Loucy (cell line): ENCODE results near the gene CLCNKB.

Source experiments
- H2AFZ ChIP-seq: fragments of 200-600 bp; sonication (generic); 2 replicates; pipeline ENCODE4 v1.6.0; 2016; ENCODE audit warnings: antibody characterized with exemption, mild to moderate bottlenecking, low read length, moderate library complexity
- H3F3A ChIP-seq: fragments of 200-600 bp; 2 replicates; pipeline ENCODE4 v1.6.0; 2016; ENCODE audit warnings: antibody characterized with exemption, low read depth, mild to moderate bottlenecking
- H3K27me3 ChIP-seq: fragments of 200-600 bp; sonication (generic); 2 replicates; pipeline ENCODE4 v1.6.1; 2014; ENCODE audit warnings: low read length, mild to moderate bottlenecking; ENCODE audit not compliant: insufficient read depth, poor library complexity, severe bottlenecking
- H3K36me3 ChIP-seq: fragments of 200-600 bp; sonication (generic); 2 replicates; pipeline ENCODE4 v1.6.1; 2016; ENCODE audit warnings: low read length; ENCODE audit not compliant: insufficient read depth
- H3K4me1 ChIP-seq: fragments of 200-600 bp; sonication (generic); 2 replicates; pipeline ENCODE4 v1.5.1; 2014; ENCODE audit warnings: low read length, mild to moderate bottlenecking; ENCODE audit not compliant: insufficient read depth, poor library complexity, severe bottlenecking
- H3K4me2 ChIP-seq: fragments of 200-600 bp; sonication (generic); 2 replicates; pipeline ENCODE4 v1.6.0; 2014; ENCODE audit warnings: antibody characterized with exemption, low read length, low read depth, mild to moderate bottlenecking; ENCODE audit not compliant: poor library complexity, severe bottlenecking
- H3K4me3 ChIP-seq: fragments of 200-600 bp; sonication (generic); 2 replicates; pipeline ENCODE4 v1.5.1; 2014; ENCODE audit warnings: low read length, mild to moderate bottlenecking, mixed read lengths; ENCODE audit not compliant: poor library complexity, severe bottlenecking
- H3K79me2 ChIP-seq: fragments of 200-600 bp; sonication (generic); 2 replicates; pipeline ENCODE4 v1.6.1; 2014; ENCODE audit warnings: low read length; ENCODE audit not compliant: insufficient read depth
- H3K9ac ChIP-seq: fragments of 200-600 bp; sonication (generic); 2 replicates; pipeline ENCODE4 v1.6.0; 2014; ENCODE audit warnings: mild to moderate bottlenecking, low read depth, low read length, moderate library complexity; ENCODE audit not compliant: poor library complexity, severe bottlenecking
- H3K9me2 ChIP-seq: fragments of 200-600 bp; sonication (generic); replicated peaks from 2 replicates; pipeline ENCODE4 v1.6.1; 2016; ENCODE audit warnings: low read depth, low read length, mixed read lengths
- H3K9me3 ChIP-seq: fragments of 200-600 bp; sonication (generic); 2 replicates; pipeline ENCODE4 v1.6.1; 2014; ENCODE audit warnings: mild to moderate bottlenecking, antibody characterized with exemption, low read length, low read depth; ENCODE audit not compliant: insufficient read depth
- H4K20me1 ChIP-seq: fragments of 200-600 bp; sonication (generic); 2 replicates; pipeline ENCODE4 v1.6.0; 2014; ENCODE audit warnings: antibody characterized with exemption, low read length, mild to moderate bottlenecking; ENCODE audit not compliant: insufficient read depth, poor library complexity, severe bottlenecking
- EZH2phosphoT487 ChIP-seq: fragments of 200-600 bp; IDR thresholded peaks from 2 replicates; pipeline ENCODE4 v1.6.1; 2018; ENCODE audit warnings: antibody characterized with exemption, mild to moderate bottlenecking, moderate library complexity, borderline replicate concordance
- TF ChIP-seq, protein P1 (sequence below): fragments of 200-600 bp; sonication (generic); conservative IDR thresholded peaks from 2 replicates; pipeline ENCODE4 v1.5.1; 2014; ENCODE audit warnings: mild to moderate bottlenecking, antibody characterized with exemption, low read length

Gene CLCNKB

DNA sequence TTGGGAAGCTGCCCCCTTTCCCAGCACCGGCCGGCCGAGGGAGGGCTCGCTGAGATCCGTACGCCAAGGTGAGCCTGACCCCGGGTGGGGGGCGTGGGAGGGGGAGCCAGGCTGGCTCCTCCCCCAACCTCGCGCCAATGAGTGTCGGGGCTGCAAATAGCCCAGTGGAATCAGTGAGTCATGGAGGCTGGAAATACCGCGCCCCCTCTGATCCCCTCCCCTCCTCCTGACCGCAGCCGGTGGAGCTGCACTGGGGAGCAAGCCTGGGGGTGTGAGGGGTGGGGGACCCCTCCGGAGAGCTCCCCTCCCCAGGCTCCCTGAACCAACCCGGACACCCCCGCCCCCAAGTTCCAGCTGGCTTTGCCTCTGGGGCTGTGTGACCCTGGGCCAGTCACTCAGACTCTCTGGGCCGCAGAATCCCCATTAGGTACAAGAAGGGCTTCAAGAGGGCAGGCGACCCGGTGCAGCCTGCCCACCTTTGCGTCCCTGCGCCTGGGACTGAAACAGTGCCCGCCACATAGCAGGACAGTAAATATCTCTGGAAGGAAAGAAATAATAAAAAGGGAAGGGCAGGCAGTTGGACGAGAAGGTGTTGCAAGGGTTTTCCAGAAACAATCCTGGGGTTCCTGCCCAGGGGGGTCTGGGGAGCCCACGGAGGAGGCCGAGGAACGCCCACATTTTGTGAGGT, 30.2 kb upstream of the CLCNKB start:
- H3K9ac ChIP-seq = no peak overlapping the region
- TF ChIP-seq, protein P1, sequence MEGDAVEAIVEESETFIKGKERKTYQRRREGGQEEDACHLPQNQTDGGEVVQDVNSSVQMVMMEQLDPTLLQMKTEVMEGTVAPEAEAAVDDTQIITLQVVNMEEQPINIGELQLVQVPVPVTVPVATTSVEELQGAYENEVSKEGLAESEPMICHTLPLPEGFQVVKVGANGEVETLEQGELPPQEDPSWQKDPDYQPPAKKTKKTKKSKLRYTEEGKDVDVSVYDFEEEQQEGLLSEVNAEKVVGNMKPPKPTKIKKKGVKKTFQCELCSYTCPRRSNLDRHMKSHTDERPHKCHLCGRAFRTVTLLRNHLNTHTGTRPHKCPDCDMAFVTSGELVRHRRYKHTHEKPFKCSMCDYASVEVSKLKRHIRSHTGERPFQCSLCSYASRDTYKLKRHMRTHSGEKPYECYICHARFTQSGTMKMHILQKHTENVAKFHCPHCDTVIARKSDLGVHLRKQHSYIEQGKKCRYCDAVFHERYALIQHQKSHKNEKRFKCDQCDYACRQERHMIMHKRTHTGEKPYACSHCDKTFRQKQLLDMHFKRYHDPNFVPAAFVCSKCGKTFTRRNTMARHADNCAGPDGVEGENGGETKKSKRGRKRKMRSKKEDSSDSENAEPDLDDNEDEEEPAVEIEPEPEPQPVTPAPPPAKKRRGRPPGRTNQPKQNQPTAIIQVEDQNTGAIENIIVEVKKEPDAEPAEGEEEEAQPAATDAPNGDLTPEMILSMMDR = no peak
- no peak for TF ChIP-seq EZH2phosphoT487

DNA sequence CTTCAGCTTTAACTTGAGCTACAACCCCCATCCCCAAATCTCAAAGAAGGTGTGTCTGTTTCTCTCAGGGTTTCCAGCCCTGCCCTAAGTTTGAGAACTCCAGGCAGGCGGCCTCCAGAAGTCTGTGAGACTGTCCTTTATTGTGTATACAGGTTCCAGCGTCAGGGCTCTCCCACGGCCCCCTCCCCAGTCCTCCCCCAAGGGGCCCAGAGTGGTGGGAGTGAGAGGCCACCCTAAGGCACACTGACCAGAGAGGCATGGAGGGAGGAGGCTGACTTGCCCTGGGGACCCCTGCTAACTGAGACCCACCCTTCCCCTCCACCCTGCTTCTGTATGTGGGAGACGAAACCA, 29.7 kb upstream of the CLCNKB start:
- Histone ChIP-seq H3K9ac (no peak overlapping the region), H3K4me1 (no peaks in the 10 kb centered on the region), H3K79me2 (no peaks in the 10 kb centered on the region), H4K20me1 (no peaks in the 10 kb centered on the region), H3F3A (no peaks in the 10 kb centered on the region), H2AFZ (no peak overlapping the region), H3K4me2 (no peak overlapping the region), H3K9me3 (no peaks in the 10 kb centered on the region), H3K36me3 (no peaks in the 10 kb centered on the region), H3K4me3 (no peak overlapping the region), H3K9me2 (no peaks in the 10 kb centered on the region), H3K27me3 (no peaks in the 10 kb centered on the region)
- TF ChIP-seq EZH2phosphoT487 = no peak
- TF ChIP-seq, protein P1 = no peak

More for the DNA sequence above, 30.2 kb upstream of the CLCNKB start:
- H3K79me2 ChIP-seq = no peaks in the 10 kb centered on the region
- H3K4me3 ChIP-seq = peak overlapping the region; percentile 44
- H3K27me3 ChIP-seq = no peaks in the 10 kb centered on the region
- no peak overlapping the region for H3K4me2 ChIP-seq
- H4K20me1 ChIP-seq = no peaks in the 10 kb centered on the region
- H3K4me1 ChIP-seq = no peaks in the 10 kb centered on the region
- H3K9me2 ChIP-seq = no peaks in the 10 kb centered on the region
- no peak overlapping the region for H2AFZ ChIP-seq
- no peaks in the 10 kb centered on the region for H3K9me3 ChIP-seq
- no peaks in the 10 kb centered on the region for H3F3A ChIP-seq
- no peaks in the 10 kb centered on the region for H3K36me3 ChIP-seq

DNA sequence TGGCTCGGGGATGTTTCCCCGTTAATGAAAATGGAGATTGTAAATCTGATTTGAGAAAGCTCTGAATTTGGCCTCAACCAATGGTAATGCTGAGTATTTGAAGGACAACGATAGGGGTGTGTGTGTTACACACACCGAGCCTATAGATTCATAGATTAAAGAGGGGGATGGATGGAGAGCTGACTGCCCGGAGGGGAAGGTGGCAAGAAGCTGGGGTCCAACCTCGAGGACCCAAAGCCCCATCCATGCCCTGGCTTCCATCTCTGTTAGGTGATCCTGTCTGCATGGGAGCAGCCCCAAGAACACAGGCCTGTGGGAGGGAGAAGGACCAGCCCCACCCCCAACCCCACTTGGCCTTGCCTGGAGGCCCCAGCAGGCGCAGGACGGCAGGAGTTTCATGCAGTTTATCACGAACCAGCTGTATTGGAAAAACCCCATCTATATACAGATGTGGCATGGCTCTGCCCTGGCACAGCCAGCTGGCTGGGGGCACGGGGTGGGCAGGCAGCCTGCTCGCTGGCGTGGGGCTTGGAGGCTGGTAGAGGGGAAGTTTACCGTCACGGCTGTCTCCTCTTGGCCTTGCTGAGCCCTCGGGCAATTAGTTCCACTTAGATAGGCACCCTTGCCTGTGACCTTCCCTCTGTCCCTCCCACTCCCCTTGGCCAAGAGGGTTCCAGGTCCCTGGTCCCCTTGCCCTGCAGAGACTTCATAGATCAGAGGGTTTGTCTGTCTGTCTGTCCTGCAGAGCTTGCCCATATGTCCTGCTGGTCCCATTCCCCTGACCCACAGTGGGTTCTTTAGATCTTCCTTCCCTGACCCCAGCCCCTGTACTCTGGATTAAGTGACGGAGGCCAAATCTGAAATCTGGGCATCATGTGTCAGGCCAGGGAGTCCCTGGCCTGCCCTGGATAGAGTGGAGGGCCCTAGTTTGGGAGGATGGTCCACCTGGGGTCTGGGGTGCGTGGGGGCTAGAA, 28.8 kb upstream of the CLCNKB start:
- TF ChIP-seq, protein P1 = no peak
- TF ChIP-seq EZH2phosphoT487 = no peak
- no peaks in the 10 kb centered on the region for H3K79me2 ChIP-seq
- no peaks in the 10 kb centered on the region for H4K20me1 ChIP-seq
- H3K9me2 ChIP-seq = no peaks in the 10 kb centered on the region
- no peak overlapping the region for H3K4me2 ChIP-seq
- H3K9ac ChIP-seq = no peak overlapping the region
- H3K9me3 ChIP-seq = no peaks in the 10 kb centered on the region
- H3F3A ChIP-seq = no peaks in the 10 kb centered on the region
- no peaks in the 10 kb centered on the region for H3K36me3 ChIP-seq
- H2AFZ ChIP-seq = no peak overlapping the region
- no peak overlapping the region for H3K4me3 ChIP-seq
- H3K27me3 ChIP-seq = no peaks in the 10 kb centered on the region
- H3K4me1 ChIP-seq = no peaks in the 10 kb centered on the region
